Mesenteric fat pad (tissue), 1 donor: ENCODE measurements around the gene UBE2G2. TPM values are rescaled to one million over a fixed set of nuclear protein-coding genes. Genes with fewer than 3 reads are reported as not detected.

Source experiments
- DNase-seq: peaks from one replicate; pipeline ENCODE4 v3.0.0-alpha.2; 2020; ENCODE audit warnings: low spot score
- total RNA-seq: library from RNA; stranded (reverse); fragmentation: NEBNext Ultra II Directional; extraction: Animal tissue kit (Norgen Biotek cat#: 25700); gene quantifications from one replicate; pipeline ENCODE4 v1.2.1, GENCODE V29; 2021
- donor health status: DM: yes; HTN: yes; CAD: no.

UBE2G2 gene
- total RNA-seq, 1 donor from 2014 or later = 123 TPM

DNA sequence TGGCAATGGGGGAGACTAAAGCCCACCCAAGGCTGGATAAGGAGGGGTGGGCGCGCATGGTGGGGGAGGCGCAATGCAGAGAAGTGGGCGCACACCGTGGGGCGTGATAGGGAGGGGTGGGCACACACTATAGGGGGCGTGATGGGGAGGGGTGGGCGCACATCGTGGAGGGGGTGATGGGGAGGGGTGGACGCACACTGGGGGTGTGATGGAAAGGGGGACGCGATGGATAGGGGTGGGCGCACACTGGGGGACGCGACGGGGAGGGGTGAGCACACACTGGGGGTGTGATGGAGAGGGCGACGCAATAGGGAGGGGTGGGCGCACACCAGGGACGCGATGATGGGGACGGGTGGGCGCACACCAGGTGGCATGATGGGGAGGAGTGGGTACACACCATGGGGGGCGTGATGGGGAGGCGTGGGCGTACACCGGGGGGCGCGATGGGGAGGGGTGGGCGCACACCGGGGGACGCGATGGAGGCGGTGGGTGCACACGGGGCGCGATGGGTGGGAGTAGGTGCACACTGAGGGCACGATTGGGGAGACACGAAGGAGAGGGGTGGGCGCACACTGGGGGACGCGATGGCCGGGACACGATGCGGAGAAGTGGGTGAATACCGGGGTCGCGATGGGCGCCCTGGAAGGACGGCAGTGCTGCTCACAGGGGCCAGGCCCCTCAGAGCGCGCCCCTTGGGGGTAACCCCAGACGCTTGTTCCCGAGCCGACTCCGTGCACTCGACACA, 15.3 kb upstream of the UBE2G2 start:
- DNase-seq = no peak

DNA sequence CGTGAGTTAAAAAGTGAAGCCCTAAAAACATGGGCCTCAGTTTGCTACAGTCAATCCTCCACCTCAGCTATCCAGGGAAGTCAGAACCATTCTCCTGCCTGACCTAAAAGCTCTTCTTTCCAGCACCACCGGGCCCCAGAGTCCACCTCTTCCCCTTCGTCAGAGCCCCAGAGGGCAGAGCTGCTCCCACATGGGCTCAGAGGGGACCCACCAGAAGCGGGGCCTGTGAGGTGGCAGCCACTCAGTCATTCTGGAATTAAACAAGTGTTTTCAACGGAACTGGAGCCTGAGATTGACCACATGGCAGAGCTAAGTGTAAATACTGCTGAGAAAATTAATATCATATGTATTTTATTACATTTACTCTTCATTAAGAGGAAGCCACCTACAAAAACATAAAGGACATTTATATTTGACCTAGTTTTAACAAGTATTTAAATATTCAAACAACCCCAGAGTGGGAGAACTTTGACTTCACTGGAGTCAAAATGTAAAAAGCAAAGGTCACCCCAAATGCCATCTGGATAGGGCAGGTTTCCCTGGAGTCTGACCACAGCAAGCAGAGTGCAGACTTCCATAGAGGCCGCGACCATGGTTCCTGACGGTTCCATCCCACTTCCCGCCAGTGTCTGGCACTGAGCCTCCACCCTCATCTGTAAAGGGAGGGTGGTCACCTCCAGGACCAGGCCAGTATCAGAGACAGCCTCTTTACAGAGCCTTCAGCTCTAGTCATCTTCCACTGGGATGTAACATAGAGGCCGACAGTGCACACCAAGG, 14.4 kb upstream of the UBE2G2 start:
- DNase-seq = no peak

- DNase-seq = no peak
These were observed 13.6 kb upstream of the UBE2G2 start for GRCh38 chr21:44815225-44815624.

DNA sequence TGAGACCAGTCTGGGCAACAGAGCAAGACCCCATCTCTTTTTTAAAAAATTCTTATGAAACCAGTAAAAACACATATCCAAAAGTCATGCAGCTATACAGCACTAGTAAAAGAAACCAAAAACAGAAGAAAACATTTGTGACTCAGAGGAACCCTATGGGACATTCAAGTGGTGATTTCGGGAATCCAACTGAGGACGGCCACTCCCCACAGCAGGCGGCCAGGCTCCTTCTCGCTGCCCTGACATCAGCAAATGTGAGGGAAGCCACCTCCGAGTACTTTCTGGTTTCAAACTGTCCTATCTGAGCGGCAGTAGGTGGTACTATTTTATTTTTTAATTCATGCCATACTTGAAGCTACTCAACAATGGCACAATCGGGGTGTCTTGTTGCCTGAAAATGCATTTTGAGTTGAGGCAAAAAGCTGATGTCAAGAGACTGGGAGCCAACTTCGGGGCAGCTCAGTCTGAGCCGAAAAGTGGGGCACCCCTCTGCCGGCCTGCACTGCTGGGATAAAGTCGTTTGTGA, 12.9 kb upstream of the UBE2G2 start:
- DNase-seq = no peak

DNA sequence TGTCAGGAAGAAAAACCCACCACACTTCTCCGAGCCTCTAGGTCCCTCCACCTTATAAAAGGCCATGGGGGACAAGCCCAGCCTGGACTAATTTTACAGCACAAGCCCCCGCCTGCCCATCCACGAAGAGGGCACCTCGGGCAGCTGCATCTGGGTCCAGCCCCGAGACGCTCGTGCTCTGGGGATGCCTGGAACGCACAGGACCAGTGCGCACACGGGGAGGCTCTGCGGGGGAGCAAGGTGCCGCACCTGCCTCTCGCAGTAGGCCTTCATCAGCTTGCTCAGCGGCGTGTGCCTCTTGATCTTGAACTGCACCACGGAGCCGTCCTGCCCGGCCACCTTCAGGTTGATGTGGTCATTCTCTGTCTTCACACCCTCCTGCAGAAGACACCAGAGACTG, 12.1 kb upstream of the UBE2G2 start:
- no peak for DNase-seq

GRCh38 chr21:44813149-44813548, 11.5 kb upstream of the UBE2G2 start:
- DNase-seq = no peak

- DNase-seq = no peak
These were observed 11.0 kb upstream of the UBE2G2 start for GRCh38 chr21:44812640-44813039.

DNA sequence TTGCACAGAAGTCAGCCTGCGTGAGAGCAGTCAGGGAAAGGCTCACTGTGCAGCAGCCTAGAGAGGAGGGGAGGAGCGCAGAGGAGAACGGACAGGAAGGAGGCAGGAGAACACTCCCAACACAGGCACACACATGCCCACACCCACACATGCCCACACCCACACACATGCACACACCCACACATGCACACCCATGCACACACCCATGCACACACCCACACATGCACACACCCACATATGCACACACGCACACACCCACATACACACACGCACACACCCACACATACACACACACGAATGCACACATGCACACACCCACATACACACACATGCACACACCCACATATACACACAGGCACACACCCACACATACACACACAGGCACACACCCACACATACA, 9.2 kb upstream of the UBE2G2 start:
- no peak for DNase-seq

- DNase-seq = no peak
These were observed 4.2 kb upstream of the UBE2G2 start for GRCh38 chr21:44805859-44806258.

DNA sequence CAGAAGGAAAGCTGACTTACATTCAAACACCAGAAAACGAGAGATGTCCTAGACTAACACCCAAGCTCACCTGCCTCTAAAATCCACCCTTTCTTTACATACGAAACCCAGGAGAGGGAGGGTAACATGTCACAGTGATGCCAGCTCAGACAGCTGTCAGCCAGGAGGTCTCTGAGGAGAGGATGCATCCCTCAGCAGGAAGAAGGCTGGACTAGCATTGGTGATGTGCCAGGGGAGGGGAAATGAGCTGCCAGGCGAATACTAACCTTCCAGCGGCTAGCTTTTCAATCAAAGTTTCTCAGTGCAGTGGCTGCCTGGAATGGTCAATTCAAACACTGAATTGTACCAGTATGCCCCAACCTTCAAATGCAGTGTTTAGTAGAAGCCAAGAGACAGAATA, 3.6 kb upstream of the UBE2G2 start:
- no peak for DNase-seq

DNA sequence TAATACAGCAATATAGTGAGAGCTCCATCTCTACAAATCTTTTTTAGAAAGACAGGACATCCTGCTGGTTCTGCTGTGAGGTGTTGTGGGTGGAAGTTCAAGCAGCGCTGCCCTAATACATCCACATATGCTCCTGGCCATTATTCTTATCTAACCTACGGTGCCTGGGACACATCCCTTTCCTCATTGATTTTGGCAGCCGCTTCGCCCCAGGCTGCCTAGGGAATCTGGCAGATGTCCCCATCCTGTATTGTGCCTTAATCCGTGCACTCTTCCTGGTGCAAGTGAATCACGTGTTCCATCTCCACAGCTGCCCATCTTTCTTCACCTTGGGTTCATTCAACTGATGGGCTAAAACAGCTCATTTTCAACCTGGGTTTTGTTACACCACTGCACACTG, 3.1 kb upstream of the UBE2G2 start:
- no peak for DNase-seq

DNA sequence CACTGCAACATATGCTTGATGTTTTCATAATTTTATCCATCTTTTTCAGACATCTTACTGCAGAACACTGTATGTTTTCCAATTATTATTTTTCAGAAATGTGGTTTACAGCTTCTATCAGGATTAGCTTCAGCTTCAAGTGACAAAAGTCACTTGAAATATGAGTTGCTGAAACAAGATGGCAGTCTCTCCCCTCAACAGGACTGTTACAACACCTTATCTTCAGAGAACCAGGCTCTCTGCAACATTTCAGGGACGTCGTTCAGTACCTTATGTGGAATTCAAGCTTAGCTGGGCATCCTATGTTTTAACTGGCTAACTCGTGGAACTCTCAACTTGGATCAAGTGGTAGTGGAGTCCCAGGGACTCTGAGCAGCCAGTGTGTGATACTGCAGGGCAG, 2.0 kb upstream of the UBE2G2 start:
- no peak for DNase-seq

GRCh38 chr21:44802396-44803153, 955 bp upstream of the UBE2G2 start:
- DNase-seq = no peak

- DNase-seq = no peak
These were observed 601 bp downstream of the UBE2G2 start for GRCh38 chr21:44800971-44801467.

DNA sequence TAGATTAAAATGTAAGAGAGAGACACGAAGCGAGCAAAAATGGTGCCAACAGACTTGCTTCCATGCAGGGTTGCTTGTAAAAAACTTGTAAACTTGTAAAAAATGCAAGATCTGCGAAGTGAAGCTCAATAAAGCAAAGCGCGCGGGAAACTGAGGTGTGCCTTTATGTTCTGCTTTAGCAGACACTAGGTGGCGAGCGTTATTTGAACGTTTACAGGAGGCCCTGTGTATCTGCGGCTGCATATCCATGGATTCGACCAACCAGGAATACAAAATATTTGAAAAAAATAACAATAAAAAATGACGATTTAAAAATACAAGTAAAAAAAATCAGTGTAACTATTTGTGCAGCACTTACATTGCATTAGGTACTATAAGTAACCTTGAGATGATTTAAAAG, 1.5 kb downstream of the UBE2G2 start:
- no peak for DNase-seq

- no peak for DNase-seq
These were observed 2.0 kb downstream of the UBE2G2 start for GRCh38 chr21:44799646-44800045.

- no peak for DNase-seq
These were observed 3.8 kb downstream of the UBE2G2 start for GRCh38 chr21:44797775-44798174.

GRCh38 chr21:44795342-44795741, 6.3 kb downstream of the UBE2G2 start:
- DNase-seq = no peak

- DNase-seq = no peak
These were observed 7.8 kb downstream of the UBE2G2 start for GRCh38 chr21:44793592-44794374.

GRCh38 chr21:44792702-44793591, 8.7 kb downstream of the UBE2G2 start:
- peak; percentile 83 for DNase-seq
